T-helper 22 cell (primary cell): ENCODE measurements around the gene RICTOR.
"Not testable (repeated sequence)": the region's sequence is repeated elsewhere in the genome, so short reads cannot be mapped to it uniquely, and the experiment has no call there.

ENCODE experiments used
- DNase-seq: peaks from one replicate; pipeline ENCODE4 v3.0.0-alpha.2; 2020; ENCODE audit warnings: low read depth

The RICTOR gene

GRCh38 chr5:39013938-39014337 lies 60.3 kb downstream of the RICTOR start:
- no peak for DNase-seq

GRCh38 chr5:39010958-39011357 lies 63.2 kb downstream of the RICTOR start:
- DNase-seq, result not testable (repeated sequence)

GRCh38 chr5:39009981-39010380 lies 64.2 kb downstream of the RICTOR start:
- DNase-seq, result no peak

GRCh38 chr5:39009280-39009679 lies 64.9 kb downstream of the RICTOR start:
- no peak for DNase-seq

- DNase-seq, result no peak
These were observed 67.5 kb downstream of the RICTOR start for GRCh38 chr5:39006650-39007049.

- DNase-seq, result no peak
These were observed 68.5 kb downstream of the RICTOR start for GRCh38 chr5:39005566-39006232.

GRCh38 chr5:39001683-39002082 lies 72.5 kb downstream of the RICTOR start:
- no peak for DNase-seq

- no peak for DNase-seq
These were observed 75.2 kb downstream of the RICTOR start for GRCh38 chr5:38999037-38999436.

GRCh38 chr5:38997591-38997990 lies 76.6 kb downstream of the RICTOR start:
- no peak for DNase-seq

GRCh38 chr5:38996123-38996522 lies 78.1 kb downstream of the RICTOR start:
- no peak for DNase-seq

- no peak for DNase-seq
These were observed 79.8 kb downstream of the RICTOR start for GRCh38 chr5:38994324-38994927.

GRCh38 chr5:38989974-38990719 lies 84.1 kb downstream of the RICTOR start:
- not testable (repeated sequence) for DNase-seq

GRCh38 chr5:38985909-38986452 lies 88.2 kb downstream of the RICTOR start:
- DNase-seq, result no peak

- no peak for DNase-seq
These were observed 94.7 kb downstream of the RICTOR start for GRCh38 chr5:38979535-38979934.

GRCh38 chr5:38978036-38978435 lies 96.2 kb downstream of the RICTOR start:
- DNase-seq, result no peak

- no peak for DNase-seq
These were observed 105.5 kb downstream of the RICTOR start for GRCh38 chr5:38968665-38969064.

GRCh38 chr5:38961691-38962090 lies 112.5 kb downstream of the RICTOR start:
- no peak for DNase-seq

- no peak for DNase-seq
These were observed 120.7 kb downstream of the RICTOR start for GRCh38 chr5:38953426-38954012.

- no peak for DNase-seq
These were observed 125.7 kb downstream of the RICTOR start for GRCh38 chr5:38948501-38948900.

GRCh38 chr5:38944282-38944681 lies 129.9 kb downstream of the RICTOR start:
- DNase-seq, result no peak

GRCh38 chr5:38941912-38942311 lies 132.3 kb downstream of the RICTOR start:
- DNase-seq, result no peak

GRCh38 chr5:38940230-38940858 lies 133.9 kb downstream of the RICTOR start:
- DNase-seq, result no peak
